ENCODE data around the gene MED28.

DNA sequence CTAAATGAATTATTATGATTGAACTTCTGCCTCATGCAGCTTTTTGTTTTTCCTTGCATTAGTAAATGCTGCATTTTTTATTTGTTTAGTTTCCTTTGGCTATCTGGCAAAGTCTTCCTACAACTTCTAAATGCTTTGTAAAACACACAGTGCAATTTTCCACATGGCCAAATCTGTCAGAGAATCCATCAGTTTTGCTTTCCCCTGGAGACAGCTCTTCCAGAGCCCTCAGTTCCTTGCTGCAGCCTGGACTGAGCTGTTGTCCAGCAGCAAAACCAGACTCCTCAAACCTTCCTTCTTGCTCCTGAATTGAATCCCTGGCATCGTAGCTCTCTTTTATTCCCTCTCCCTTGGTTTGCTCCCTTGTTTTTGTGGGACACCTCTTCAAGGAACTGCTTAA is 42.6 kb downstream of the MED28 start:
- TF ChIP-seq, protein P1, sequence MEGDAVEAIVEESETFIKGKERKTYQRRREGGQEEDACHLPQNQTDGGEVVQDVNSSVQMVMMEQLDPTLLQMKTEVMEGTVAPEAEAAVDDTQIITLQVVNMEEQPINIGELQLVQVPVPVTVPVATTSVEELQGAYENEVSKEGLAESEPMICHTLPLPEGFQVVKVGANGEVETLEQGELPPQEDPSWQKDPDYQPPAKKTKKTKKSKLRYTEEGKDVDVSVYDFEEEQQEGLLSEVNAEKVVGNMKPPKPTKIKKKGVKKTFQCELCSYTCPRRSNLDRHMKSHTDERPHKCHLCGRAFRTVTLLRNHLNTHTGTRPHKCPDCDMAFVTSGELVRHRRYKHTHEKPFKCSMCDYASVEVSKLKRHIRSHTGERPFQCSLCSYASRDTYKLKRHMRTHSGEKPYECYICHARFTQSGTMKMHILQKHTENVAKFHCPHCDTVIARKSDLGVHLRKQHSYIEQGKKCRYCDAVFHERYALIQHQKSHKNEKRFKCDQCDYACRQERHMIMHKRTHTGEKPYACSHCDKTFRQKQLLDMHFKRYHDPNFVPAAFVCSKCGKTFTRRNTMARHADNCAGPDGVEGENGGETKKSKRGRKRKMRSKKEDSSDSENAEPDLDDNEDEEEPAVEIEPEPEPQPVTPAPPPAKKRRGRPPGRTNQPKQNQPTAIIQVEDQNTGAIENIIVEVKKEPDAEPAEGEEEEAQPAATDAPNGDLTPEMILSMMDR (IDR thresholded peaks at IDR 0.05) = no peak
- TF ChIP-seq POLR2A (IDR thresholded peaks at IDR 0.05) = no peak
